Astrocyte (in vitro differentiated cells and primary cell): ENCODE measurements around the gene NPC1L1.

Experiments
- CTCF ChIP-seq: IDR thresholded peaks from 2 replicates; pipeline ENCODE4 v1.5.1; 2011; ENCODE audit warnings: low read depth, mild to moderate bottlenecking, inconsistent platforms, low read length, moderate library complexity; ENCODE audit not compliant: insufficient read depth
- EZH2 ChIP-seq: IDR thresholded peaks from 2 replicates; pipeline ENCODE4 v1.6.1; 2012; ENCODE audit warnings: mild to moderate bottlenecking, low read length, inconsistent platforms; ENCODE audit not compliant: insufficient read depth

- TF ChIP-seq CTCF: no peak
- TF ChIP-seq EZH2: no peak
Measured at GRCh38 chr7:44536090-44536489, 5.0 kb downstream of the NPC1L1 start.
